NCI-H2029 (cell line): Measurements from ENCODE around the gene CYTH1.

ENCODE experiments used
- DNase-seq: peaks from one replicate; lab custom pipeline; 2025; lab: John Stamatoyannopoulos, UW

The CYTH1 gene

DNA sequence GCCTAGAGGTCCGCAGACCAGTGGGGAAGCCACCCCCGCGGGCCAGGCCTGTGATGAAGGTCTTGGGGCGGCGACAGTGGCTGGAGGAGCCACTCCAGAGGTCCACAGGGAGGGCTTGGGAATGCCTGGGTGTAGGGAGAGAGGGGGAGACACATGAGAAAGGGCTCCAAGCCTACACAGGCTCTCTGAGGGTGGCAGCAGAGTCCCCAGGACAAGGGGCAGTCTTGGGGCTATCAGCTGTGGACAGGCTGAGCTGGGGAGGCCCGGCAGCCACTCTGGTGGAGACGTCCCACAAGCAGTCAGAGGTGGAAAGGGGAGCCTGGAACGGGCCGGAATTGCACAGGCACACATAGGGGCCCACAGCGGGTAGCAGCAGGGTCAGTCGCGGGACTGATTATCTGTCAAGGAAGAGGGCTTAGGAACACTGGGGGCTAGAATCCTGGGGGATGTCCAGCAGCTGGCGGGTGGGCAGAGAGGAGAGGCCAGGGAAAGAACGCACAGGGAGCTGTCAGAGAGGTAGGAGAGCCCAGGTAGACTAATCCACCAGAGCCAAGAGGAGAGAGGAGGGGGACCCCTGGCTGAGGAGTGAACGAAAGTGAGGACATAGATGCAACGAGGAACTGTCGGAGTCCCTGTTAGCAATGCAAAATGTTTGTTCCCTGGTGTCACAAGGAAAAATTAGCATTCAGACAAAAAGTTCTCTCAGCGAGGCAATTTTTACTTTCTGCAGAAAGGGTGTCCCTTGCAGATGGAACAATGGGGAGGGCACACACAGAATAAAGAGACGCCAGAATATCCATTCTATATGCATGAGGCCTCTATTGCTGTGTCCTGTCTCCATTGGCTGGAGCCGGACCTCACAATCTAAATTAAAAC lies 111.0 kb downstream of the CYTH1 start:
- DNase-seq: no peak

DNA sequence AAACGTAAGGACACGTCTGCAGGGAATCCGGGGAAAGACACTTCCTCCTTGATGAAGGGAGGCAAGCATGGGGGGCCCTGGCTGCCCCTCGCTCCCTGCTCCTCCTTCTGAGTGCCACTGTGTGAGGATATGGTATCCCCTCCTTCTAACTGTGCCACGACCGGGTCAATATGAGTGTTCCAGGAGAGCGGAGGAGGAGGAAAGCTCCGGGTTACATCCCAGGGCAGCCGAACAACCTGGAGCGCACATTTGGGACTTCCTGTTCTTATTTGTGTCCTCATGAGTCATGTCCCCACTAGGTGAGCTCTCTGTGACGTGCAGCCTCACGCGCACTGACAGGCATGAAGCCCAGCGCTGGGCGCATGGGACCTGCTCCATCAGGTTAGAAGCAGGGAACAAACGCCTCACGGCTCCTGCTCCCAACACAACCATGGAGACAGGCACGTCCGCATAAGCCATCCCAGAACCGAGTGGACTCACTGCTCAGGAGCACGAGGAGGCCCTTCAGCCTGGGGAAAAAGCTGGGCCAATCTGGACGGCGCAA lies 112.0 kb downstream of the CYTH1 start:
- no peak for DNase-seq

DNA sequence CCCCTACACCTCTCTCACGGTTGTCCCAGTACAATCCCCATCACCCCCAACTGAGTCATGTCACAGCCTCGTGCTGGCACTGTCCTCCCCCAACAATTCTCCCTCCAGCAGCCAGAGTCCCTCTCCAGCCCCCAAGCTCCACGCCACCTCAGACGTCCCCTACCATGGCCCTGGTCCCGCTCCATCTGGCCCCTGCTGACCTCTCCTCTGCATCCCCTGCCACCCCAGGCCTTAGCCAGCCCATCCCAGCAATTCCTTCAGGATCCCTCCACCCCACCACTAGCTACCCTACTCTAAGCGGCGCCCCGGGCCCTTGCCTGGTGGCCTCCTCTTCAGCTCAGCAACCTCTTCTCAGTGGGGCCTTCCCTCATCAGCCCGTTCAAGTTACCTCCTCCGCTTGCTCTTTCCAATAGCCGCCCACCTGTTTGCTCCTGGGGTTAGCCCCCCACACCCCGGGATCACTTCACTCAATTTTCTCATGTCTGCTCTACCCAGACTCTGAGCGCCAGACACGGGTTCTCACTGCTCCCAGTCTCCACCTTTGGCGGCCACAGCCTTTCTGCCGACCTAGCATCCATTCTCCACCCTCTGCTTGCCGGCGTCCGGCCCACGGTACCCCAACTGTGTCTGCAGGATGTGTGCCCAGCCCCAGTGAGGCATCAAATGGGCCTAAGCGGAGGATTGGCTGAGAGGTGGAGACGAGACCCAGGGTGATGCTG lies 112.7 kb downstream of the CYTH1 start:
- no peak for DNase-seq

DNA sequence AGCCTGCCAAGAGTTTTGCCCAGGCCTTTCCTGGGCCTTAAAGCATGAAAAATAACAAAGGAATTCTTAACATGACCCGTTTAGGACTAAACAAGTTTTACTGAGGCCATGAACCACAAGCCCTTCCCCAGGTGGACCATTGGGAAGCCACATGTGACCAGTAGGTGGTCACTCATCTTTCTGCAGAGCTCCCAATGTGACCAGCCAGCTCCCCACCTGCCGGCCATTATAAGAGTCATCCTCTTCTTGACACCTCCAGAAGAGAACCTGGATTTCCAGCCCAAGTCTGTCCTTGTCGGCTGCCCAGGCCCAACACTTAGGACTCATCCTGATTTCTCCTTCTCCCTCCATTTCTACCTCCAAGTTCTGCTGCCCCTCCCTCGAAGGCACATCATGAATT lies 113.2 kb downstream of the CYTH1 start:
- DNase-seq: no peak

DNA sequence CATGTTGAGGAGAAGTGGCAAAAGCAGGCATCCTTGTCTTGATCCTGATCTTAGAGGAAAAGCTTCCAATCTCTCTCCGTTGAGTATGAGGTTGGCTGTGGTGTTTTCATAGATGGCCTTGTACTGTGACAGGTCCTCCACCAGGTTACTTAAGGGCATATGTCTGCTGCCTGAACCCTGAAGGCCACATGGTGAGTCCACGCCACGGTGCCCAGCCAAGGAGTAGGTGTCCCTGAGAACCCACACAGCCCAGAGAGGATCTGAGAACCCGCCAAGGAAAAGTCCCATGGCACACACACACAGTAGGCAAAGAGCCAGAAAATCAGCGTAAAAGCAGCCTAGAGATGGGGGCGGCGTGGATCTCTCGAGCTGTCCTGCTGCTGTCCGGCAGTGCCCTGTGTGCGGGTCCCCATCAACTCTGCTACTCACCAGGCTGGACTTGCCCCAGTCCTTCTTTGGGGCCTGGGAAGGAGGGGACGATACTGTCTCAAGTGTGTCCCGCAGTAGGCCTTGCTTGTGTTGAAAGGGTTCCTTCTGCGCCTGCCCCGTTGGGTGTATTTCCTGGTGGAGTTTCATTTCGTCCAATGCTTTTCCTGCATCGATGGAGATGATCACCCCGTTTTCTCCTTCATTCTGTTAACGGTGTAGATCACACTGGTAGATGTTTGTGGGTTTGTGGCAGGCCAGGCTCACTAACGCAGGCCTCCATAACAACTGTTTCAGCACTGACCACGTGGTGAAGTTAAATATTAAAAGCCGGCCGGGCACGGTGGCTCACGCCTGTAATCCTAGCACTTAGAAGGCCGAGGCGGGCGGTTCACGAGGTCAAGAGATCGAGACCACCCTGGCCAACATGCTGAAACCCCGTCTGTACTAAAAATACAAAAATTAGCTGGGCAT lies 114.1 kb downstream of the CYTH1 start:
- DNase-seq: no peak

DNA sequence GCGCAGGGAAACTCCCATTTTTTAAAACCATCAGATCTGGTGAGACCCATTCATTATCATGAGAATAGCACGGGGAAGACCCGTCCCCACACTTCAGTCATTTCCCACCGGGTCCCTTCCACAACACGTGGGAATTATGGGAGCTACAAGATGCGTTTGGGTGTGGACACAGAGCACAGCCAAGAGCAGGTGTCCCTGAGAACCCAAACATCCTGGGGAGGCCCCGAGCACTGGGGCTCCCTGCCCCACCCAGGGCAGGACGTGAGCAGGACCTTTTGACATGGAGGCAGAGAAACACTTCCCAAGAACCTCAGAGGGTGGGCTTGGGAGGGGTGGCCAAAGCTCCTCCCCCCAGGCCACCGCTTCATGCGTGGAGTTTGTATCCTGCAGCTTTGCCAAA lies 115.0 kb downstream of the CYTH1 start:
- no peak for DNase-seq

DNA sequence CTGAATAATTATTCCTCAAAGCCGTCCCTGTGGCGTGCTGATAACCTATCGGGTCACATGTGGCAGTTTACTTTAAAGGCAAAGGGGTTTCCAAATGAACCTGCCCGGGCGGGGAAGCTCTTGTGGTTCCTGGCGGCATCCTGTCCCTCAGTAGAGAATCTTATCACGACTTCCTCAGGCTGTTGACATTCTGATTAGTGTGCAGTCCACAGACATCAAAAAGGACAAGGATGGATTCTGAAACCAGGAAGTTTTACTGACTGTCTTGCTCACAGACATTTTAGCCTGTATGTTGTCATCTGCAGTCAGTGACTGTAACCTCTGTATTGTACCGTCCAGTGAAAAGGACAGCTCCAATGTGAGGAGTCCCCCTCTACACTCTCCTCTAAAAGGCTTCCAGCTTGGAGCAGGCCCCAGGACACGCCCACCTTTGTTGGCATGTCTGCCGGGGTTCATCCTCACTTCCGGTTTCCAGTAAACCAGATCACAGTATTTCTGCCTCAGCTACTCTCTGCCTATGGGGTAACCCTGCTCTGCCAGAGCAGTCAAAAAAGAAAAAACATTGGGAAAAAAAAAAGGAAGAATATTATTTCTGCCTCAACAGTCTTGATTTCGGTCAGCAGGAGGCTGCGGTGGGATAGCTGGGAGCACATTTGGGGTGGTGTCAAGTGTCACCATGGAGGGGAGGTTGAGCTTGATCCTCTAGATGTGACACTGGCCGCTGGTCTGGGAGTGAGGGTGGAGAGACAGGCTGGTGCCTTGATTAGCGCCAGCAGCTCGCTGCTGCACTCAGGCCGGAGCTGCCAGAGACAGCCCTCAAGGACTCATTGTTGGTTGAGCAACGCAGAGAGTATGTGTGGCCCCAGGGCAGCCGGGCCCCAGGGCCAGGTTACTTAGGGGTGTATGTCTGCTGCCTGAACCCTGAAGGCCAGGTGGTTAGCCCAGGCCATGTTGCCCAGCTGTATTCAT lies 115.8 kb downstream of the CYTH1 start:
- no peak for DNase-seq

DNA sequence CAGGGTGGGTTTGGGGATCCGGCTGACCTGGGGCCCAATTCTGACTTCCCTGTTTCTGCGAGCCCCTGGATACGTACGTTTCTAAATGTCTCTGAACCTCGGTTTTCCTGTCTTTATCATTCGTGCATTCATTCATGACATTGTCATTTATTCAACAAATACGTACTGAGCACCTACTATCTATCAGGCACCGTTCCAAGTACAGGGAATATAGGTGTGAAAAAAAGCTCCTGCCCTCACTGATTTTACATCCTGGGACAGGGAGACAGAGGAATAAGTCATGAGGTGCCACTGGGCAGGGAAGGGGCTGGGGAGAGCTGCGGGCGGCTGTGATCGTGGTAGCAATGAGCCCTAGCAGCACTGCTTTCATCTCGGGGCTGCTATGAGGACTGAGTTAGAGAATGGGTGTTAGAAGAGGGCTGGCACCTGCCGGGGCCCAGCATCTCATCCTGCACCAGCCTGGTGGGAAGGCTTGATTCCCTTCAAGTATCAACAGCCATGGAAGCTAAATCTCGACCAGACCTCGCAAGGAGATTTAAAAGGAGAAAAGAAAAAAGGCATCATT lies 116.6 kb downstream of the CYTH1 start:
- DNase-seq: no peak

DNA sequence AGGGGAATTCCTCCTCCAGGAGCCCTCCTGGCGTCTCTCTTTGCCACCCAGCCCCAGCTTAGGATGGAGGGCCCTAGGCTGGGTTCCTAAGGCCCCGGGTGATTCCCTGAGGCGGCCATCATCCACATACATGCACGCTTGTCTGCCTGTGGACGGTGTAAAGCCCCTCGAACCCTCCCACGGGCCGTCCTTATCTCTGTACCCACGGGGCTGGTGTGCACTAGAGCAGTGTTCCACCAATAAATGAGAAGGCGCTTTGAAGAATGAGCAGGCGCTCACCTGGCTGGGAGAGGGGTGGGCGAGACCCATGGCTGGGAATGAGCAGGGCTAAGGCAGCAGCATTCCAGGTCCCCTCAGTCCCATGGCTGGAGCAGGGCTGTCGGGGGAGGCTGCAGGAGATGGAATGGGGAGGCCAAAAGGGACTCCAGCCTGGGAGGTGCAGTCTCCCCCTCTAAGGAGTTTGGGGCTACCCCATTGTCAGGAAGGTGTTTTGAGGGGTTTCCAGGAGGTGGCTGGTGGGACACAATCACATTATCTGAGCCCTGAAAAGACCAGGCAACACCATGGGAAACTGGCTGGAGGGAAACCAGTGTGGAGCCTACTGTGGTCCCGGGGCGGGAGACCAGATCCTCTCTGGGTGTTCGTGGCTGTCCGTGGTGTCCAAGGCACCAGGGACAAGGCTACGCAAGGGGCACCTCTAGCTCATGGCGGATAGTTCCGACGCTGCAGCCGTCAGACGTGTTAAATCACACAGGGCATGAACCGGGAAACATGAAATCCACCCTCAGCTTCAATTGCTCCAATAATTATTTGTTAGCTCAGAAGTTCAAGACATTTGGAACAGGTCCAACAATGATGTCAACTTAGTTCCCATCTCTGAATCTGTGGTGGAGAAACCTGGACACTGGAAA lies 117.3 kb downstream of the CYTH1 start:
- DNase-seq: peak; percentile 67

DNA sequence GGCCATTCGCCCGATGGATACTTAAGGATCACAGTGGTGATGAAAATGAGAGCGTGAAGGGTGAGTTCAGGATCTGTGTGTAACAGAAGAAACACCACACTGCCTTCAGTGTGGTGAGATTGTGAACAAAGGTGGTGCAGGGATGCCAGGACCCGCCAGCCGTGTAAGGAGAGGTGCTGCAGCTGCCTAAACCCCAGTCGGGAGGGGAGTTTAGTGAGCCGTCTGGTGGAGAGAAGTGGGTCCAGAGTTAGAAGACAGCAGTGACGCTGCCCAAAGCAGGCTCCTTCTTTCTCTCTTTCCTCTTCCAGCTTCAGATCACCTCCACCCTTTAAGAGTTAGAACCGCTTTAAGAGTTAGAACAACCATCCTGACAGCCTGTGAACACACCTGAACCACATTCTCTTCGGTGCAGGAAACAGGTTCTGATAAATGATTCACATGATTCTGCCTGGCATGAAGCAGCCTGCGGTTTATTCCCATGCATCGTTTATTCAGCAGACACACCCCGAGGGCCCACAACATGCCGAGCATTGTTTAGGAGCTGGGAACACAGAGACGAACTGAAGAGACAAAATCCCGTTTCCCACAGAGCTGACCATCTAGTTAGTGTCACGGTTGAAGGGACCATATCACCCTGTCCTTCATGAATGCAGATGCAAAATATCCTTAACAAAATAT lies 120.8 kb downstream of the CYTH1 start:
- no peak for DNase-seq

DNA sequence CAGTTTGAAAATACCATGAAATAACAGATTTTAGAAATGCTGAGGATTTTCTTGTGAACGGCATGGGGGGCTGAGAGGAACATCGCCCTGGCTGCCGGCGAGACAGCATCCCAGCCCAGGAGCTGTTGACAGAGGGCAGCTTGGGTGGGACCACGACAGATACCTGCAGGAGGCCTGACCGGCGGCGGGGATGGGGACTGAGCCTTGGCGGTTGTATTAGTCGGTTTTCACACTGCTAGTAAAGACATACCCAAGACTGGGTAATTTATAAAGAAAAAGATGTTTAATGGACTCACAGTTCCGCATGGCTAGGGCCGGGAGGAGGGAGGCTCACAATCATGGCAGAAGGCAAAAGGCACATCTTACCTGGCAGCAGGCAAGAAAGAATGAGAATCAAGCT lies 122.5 kb downstream of the CYTH1 start:
- no peak for DNase-seq

DNA sequence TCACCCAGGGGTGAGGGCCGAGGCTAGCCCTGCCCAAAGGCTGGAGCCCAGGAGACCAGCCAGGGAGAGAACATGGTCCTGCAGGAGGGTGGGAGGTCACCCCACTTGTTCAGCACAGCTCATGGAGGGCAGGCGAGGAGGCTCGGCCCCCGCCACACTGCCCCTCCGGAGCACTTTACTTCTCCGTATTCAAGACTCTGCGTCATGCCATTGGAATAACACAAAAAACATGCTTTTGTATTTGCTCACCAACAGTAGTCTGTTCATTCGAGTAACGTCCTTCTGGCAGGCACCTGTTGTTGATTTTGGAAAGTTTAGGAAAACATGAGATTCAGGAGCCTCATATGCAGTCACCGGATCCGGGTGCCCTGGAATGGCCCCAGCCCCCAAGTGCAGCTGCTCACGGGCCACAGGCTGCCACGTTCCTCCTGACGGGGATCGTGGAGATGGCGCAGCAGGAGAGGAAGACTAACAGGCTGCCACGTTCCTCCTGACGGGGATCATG lies 123.7 kb downstream of the CYTH1 start:
- no peak for DNase-seq

DNA sequence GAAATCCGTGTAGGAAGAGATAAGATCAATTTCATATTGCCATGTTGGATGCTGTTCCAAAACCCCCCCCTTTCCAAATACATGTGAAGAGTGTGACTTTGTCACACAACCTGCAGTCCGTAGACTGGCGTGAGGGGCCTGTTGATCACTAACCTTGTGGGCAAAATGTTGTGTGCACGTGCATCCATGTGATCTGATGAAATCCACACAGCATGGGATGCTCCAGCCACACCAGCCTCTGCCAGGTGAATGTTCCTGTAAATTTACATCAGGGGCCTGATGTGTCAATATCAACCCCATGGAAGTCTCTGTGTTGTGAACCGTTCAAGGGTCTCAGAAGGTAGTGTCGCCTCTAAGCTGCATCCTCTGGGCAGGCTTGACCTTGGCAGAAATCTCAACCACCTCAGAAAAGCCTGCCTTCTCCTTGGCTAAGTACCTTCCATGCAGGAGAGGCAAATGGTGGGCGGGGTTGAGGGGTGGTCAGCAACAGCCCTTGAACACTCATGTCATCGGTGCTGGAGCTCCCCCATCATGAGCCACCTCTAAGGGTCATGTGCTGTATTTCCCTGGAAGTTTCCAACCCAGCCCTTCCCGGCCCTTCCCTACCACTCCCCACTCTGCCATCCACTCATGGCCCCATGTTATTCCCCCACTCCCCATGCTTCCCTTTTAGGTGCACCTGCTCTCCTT lies 126.7 kb downstream of the CYTH1 start:
- no peak for DNase-seq

DNA sequence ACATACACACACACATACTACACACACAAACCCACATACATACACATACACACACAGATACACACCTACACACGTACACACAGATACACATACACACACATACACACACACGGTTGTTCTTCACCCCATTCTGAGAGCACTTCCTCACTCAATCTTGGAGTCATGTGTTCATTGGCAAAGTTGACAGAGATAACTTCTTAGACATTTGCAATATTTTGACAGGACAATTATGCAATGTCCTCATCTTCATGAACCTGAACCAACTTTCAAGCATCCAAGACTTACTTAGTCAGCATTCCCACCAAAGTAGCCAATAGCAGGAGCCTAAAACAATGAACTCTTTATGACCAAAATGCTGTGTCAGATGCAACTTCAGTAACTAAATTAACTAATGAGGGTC lies 127.7 kb downstream of the CYTH1 start:
- DNase-seq: no peak

DNA sequence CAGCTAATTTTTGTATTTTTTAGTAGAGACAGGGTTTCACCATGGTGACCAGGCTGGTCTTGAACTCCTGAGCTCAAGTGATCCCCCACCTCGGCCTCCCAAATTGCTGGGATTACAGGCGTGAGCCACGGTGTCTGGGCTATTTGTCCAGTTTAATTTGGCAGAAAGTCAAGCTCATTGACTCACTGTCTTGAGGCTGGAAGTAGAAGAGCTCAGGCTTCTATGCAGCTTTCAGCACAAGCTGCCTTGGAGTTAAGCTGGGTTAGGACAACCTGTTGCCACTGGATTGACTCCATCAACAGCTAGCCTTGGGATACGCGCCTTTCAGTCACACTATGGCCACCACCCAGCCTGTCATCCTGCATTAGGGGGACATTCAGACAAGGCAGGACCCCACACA lies 128.7 kb downstream of the CYTH1 start:
- no peak for DNase-seq

DNA sequence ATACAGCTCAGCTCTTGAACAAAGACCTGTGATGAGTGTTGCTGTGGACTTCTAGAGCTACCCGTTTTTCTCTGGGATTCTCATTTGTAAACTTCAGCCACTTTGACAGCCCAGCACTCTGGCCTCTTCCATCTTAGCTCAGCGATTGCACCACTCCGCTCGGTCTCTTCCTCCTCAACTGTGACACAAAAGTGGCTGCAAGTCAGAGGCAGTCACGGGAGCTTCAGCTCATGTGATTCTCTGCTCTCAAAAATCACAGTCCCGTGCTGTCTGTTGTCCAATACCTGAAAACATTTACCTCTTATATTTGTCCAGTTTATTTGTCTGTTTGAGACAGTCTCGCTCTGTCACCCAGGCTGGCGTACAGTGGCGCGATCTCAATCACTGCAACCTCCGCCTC lies 129.2 kb downstream of the CYTH1 start:
- DNase-seq: no peak

DNA sequence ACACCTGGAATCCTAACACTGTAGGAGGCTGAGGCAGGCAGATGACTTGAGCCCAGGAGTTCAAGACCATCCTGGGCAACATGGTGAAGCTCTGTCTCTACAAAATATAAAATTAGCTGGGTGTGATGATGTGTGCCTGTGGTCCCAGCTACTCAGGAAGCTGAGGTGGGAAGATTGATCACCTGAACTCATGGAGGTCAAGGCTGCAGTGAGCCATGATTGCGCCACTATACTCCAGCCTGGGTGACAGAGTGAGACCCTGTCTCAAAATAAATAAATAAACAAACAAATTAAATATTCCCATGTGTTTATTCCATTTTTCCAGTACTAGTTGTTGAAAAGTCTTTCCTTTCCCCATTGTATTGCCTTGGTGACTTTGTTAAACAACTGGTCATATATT lies 130.0 kb downstream of the CYTH1 start:
- DNase-seq: no peak

DNA sequence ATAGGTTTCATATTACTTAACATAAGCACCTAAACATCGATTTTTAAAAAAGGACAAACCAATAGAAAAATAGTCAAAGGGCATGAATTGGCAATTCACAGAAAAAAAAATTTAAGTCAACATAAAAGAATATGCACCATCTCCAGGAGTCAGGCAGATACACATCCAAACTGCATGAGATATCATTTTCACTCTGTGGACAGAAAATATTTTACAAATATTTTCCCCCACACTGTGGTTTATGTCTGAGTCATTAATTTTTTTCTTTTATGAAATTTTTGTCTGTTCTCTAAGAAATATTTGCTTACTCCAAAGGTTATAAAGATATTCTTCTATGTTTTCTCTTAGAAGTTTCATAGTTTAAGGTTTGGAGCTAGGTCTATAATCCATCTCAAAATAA lies 130.5 kb downstream of the CYTH1 start:
- no peak for DNase-seq
